Panc1 (cell line): Measurements from ENCODE around the gene UBAP2. TPM values are rescaled to one million over a fixed set of nuclear protein-coding genes. Genes with fewer than 3 reads are reported as not detected.
"Not testable (repeated sequence)": the region's sequence is repeated elsewhere in the genome, so short reads cannot be mapped to it uniquely, and the experiment has no call there.

ENCODE experiments used
- ATAC-seq: fragments of 200-7000 bp; cut with Tn5 transposase; 2 replicates; pipeline ENCODE4 v1.9.1; 2020; ENCODE audit warnings: mild to moderate bottlenecking, moderate library complexity
- BruUV-seq: library from RNA; stranded (reverse); fragments of 400-500 nt; replicated peaks from 2 replicates; lab custom pipeline; 2021; lab: Mats Ljungman, UMichigan
- CTCF ChIA-PET: fragments of 300-600 bp; sonication (Branson Sonifier 250); formaldehyde crosslinking; loops from one replicate; lab custom pipeline; 2022; ENCODE audit warnings: antibody characterized with exemption; lab: Charles Lee
- POLR2A ChIA-PET: fragments of 300-600 bp; sonication (Branson Sonifier 250); formaldehyde crosslinking; loops from one replicate; lab custom pipeline; 2022; ENCODE audit warnings: antibody characterized with exemption; lab: Charles Lee
- DNase-seq: peaks from one replicate; pipeline ENCODE4 v3.0.0-alpha.2; 2010; ENCODE audit warnings: low read depth, low spot score
- H3K27ac ChIP-seq: 2 replicates; pipeline ENCODE4 v1.5.1; 2011; ENCODE audit warnings: mild to moderate bottlenecking, low read length, inconsistent platforms
- H3K27me3 ChIP-seq: fragments of 200-500 bp; sonication (Bioruptor generic); 2 replicates; pipeline ENCODE4 v1.6.0; 2014; ENCODE audit warnings: low read length, inconsistent platforms; ENCODE audit not compliant: control insufficient read depth, insufficient read depth
- H3K36me3 ChIP-seq: fragments of 200-500 bp; sonication (Bioruptor generic); 2 replicates; pipeline ENCODE4 v1.5.1; 2014; ENCODE audit warnings: inconsistent platforms, mild to moderate bottlenecking, low read length, moderate library complexity; ENCODE audit not compliant: control insufficient read depth, insufficient read depth
- H3K4me1 ChIP-seq: 2 replicates; pipeline ENCODE4 v1.5.1; 2011; ENCODE audit warnings: inconsistent platforms, mild to moderate bottlenecking, low read length, moderate library complexity; ENCODE audit not compliant: control insufficient read depth, insufficient read depth
- H3K4me3 ChIP-seq, 2 experiments: 2 replicates each; pipeline ENCODE4 v1.5.1; 2011 to 2012; ENCODE audit warnings: low read depth in 2 of 2, low read length in 2 of 2, mild to moderate bottlenecking in 2 of 2, inconsistent platforms in 1 of 2, moderate library complexity in 1 of 2
- H3K9me3 ChIP-seq: fragments of 200-500 bp; sonication (Bioruptor generic); 2 replicates; pipeline ENCODE4 v1.5.1; 2014; ENCODE audit warnings: low read depth, mild to moderate bottlenecking, inconsistent platforms, low read length, moderate library complexity; ENCODE audit not compliant: control insufficient read depth, insufficient read depth
- POLR2AphosphoS5 ChIP-seq: IDR thresholded peaks from 2 replicates; pipeline ENCODE4 v1.6.1; 2012; ENCODE audit warnings: mild to moderate bottlenecking, low read depth, low read length, moderate library complexity
- SIN3A ChIP-seq: IDR thresholded peaks from 2 replicates; pipeline ENCODE4 v1.6.1; 2012; ENCODE audit warnings: low read depth, mild to moderate bottlenecking, low read length, moderate library complexity, borderline replicate concordance; ENCODE audit not compliant: insufficient read depth
- TCF7L2 ChIP-seq: IDR thresholded peaks from 2 replicates; pipeline ENCODE4 v1.6.1; 2011; ENCODE audit warnings: mild to moderate bottlenecking, low read depth, low read length, inconsistent platforms
- in situ Hi-C: cut with HindIII; loops from 2 replicates; pipeline ENCODE4 v1.10.0; 2016; ENCODE audit warnings: low sequenced_read_pairs, low pct_unique_long_range_greater_than_20kb
- intact Hi-C: fragments of 100-400 bp; cut with micrococcal nuclease; formaldehyde crosslinking; loops from one replicate; pipeline ENCODE4 v1.10.0; 2022; ENCODE audit not compliant: unreplicated experiment
- total RNA-seq: library from RNA; stranded (reverse); gene quantifications from one replicate; pipeline ENCODE4 v1.2.1, GENCODE V29; 2021; ENCODE audit not compliant: unreplicated experiment
- TF ChIP-seq, protein P1 (sequence below), 2 experiments: IDR thresholded peaks; 2 replicates each; pipeline ENCODE4 v1.6.1; 2011 to 2012; ENCODE audit warnings: low read depth in 2 of 2, control low read depth in 1 of 2, low read length in 1 of 2, mild to moderate bottlenecking in 1 of 2, moderate library complexity in 1 of 2; ENCODE audit not compliant: insufficient read depth in 1 of 2
- TF ChIP-seq, protein P2 (sequence below): fragments of 450-650 bp; IDR thresholded peaks from 2 replicates; pipeline ENCODE4 v1.5.1; 2017; ENCODE audit warnings: mild to moderate bottlenecking

UBAP2 gene
- total RNA-seq, 1 experiment from 2014 or later: 94.6 TPM

DNA sequence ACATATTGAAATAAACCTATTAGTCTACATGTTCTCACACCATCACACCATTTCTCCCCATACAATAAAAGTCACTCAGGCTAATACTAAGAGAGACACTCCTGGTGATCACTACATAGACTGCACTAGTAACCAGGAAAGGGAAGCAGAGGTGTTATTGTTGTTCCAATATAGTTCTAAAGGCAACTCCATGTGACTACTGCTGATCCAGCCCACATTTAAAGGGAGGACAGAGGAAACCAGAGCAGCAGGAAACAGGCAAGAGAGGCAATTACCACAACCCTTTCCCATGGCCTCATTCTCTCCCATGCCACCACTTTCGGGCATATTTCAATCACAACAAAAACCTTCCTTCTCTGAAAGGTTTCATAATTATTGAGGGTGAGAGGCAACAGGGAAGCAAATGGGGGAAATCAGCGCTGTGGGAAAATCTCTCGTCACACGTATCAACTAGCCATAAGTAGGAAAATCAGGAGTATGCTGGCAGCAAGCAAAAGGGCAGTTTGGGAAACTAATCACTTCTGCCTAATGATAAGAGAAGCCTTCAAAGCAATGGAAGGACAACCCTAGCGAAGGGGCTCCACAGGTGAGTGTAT is 1.8 kb downstream of the UBAP2 start:
- peaks cover 24% of the 10 kb centered on the region for H3K4me1 ChIP-seq
- CTCF ChIA-PET: interaction anchor here (0.6 kb wide), 1 partner anchor 31 kb away, joined by 3 read pairs; no protein-coding TSS in a partner anchor
- intact Hi-C loops: no loop called here
- no peaks in the 10 kb centered on the region for H3K27me3 ChIP-seq
- H3K27ac ChIP-seq: peak overlapping the region; percentile 99
- POLR2A ChIA-PET: no interaction called here
- H3K9me3 ChIP-seq: no peaks in the 10 kb centered on the region
- no TSS peak for BruUV-seq
- no peak for ATAC-seq
- in situ Hi-C loops: no loop called here
- no peak for TF ChIP-seq TCF7L2
- TF ChIP-seq, protein P1, sequence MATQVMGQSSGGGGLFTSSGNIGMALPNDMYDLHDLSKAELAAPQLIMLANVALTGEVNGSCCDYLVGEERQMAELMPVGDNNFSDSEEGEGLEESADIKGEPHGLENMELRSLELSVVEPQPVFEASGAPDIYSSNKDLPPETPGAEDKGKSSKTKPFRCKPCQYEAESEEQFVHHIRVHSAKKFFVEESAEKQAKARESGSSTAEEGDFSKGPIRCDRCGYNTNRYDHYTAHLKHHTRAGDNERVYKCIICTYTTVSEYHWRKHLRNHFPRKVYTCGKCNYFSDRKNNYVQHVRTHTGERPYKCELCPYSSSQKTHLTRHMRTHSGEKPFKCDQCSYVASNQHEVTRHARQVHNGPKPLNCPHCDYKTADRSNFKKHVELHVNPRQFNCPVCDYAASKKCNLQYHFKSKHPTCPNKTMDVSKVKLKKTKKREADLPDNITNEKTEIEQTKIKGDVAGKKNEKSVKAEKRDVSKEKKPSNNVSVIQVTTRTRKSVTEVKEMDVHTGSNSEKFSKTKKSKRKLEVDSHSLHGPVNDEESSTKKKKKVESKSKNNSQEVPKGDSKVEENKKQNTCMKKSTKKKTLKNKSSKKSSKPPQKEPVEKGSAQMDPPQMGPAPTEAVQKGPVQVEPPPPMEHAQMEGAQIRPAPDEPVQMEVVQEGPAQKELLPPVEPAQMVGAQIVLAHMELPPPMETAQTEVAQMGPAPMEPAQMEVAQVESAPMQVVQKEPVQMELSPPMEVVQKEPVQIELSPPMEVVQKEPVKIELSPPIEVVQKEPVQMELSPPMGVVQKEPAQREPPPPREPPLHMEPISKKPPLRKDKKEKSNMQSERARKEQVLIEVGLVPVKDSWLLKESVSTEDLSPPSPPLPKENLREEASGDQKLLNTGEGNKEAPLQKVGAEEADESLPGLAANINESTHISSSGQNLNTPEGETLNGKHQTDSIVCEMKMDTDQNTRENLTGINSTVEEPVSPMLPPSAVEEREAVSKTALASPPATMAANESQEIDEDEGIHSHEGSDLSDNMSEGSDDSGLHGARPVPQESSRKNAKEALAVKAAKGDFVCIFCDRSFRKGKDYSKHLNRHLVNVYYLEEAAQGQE (IDR thresholded peaks at IDR 0.05; ENCODE audit: insufficient read depth in 1 of 2, low read depth in 2 of 2, low read length in 1 of 2): no peak
- TF ChIP-seq POLR2AphosphoS5: no peak
- TF ChIP-seq, protein P2, sequence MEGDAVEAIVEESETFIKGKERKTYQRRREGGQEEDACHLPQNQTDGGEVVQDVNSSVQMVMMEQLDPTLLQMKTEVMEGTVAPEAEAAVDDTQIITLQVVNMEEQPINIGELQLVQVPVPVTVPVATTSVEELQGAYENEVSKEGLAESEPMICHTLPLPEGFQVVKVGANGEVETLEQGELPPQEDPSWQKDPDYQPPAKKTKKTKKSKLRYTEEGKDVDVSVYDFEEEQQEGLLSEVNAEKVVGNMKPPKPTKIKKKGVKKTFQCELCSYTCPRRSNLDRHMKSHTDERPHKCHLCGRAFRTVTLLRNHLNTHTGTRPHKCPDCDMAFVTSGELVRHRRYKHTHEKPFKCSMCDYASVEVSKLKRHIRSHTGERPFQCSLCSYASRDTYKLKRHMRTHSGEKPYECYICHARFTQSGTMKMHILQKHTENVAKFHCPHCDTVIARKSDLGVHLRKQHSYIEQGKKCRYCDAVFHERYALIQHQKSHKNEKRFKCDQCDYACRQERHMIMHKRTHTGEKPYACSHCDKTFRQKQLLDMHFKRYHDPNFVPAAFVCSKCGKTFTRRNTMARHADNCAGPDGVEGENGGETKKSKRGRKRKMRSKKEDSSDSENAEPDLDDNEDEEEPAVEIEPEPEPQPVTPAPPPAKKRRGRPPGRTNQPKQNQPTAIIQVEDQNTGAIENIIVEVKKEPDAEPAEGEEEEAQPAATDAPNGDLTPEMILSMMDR: no peak
- TF ChIP-seq SIN3A: no peak
- peak overlapping the region; percentile 73 to 84 for H3K4me3 ChIP-seq
- peaks cover 9% of the 10 kb centered on the region; the same call in 1 of the 2 replicates for H3K36me3 ChIP-seq
- no peak for DNase-seq

DNA sequence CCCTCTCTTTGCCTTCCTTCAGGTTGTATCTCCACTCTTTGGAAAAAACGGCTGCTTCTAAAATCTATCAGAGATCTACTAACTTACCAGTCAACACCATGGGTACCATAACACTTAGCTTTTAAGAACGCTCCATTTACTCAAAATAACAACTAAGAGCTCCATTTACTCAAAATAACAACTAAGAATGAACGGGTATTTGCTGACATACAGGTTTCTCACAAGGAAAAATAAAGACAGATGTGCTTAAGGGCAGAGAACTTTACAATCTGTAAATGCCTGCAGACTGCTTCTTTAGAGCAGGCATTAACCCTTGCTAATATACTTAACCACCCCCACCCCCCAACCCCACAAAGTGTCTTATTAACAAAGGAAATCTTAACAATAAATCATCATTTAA is 2.8 kb downstream of the UBAP2 start:
- H3K27ac ChIP-seq: peak overlapping the region; percentile 49; the same call in 1 of the 2 replicates
- H3K27me3 ChIP-seq: no peaks in the 10 kb centered on the region
- no peak for ATAC-seq
- CTCF ChIA-PET: interaction anchor here (0.6 to 1.2 kb wide), 2 partner anchors 36 to 122 kb away, joined by 3 to 10 read pairs; no protein-coding TSS in a partner anchor
- H3K4me1 ChIP-seq: peaks cover 24% of the 10 kb centered on the region
- peak overlapping the region; percentile 33 to 84 for H3K4me3 ChIP-seq
- peaks cover 9% of the 10 kb centered on the region; the same call in 1 of the 2 replicates for H3K36me3 ChIP-seq
- no peak for DNase-seq
- BruUV-seq: no TSS peak
- intact Hi-C loops: no loop called here
- TF ChIP-seq, protein P2: no peak
- no peak for TF ChIP-seq POLR2AphosphoS5
- no peak for TF ChIP-seq SIN3A
- POLR2A ChIA-PET: interaction anchor here (0.6 kb wide), 1 partner anchor 51 kb away, joined by 3 read pairs; no protein-coding TSS in a partner anchor
- no peaks in the 10 kb centered on the region for H3K9me3 ChIP-seq
- in situ Hi-C loops: no loop called here

DNA sequence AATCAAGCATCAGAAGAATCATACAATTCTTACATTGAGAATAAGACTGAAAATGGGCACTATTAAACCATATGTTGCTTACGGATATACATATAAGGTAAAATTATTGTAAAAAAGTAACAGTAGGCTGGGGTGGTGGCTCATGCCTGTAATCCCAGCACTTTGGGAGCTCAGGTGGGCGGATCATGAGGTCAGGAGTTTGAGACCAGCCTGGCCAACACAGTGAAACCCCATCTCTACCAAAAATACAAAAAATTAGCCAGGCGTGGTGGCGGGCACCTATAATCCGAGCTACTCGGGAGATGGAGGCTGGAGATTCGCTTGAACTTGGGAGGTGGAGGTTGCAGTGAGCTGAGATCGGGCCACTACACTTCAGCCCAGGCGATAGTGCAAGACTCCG is 6.6 kb downstream of the UBAP2 start:
- H3K4me3 ChIP-seq, H3K9me3 ChIP-seq, H3K27ac ChIP-seq, BruUV-seq, in situ Hi-C loops, H3K27me3 ChIP-seq, DNase-seq, H3K36me3 ChIP-seq, ATAC-seq, intact Hi-C loops: not testable (repeated sequence)
- CTCF ChIA-PET: interaction anchor here (1.1 kb wide), 1 partner anchor 31 kb away, joined by 22 read pairs; no protein-coding TSS in a partner anchor
- peaks cover 16% of the 10 kb centered on the region for H3K4me1 ChIP-seq
- POLR2A ChIA-PET: interaction anchor here (0.7 kb wide), 1 partner anchor 14 kb away, joined by 3 read pairs; no protein-coding TSS in a partner anchor

DNA sequence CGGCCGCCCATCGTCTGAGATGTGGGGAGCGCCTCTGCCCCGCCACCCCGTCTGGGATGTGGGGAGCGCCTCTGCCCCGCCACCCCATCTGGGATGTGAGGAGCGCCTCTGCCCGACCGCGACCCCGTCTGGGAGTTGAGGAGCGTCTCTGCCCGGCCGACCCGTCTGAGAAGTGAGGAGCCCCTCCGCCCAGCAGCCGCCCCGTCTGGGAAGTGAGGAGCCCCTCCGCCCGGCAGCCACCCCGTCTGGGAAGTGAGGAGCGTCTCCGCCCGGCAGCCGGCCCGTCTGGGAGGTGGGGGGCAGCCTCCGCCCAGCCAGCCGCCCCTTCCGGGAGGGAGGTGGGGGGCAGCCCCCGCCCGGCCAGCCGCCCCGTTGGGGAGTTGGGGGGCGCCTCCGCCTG is 9.8 kb downstream of the UBAP2 start:
- H3K4me3 ChIP-seq, in situ Hi-C loops, CTCF ChIA-PET, DNase-seq, H3K27me3 ChIP-seq, H3K27ac ChIP-seq, H3K9me3 ChIP-seq, ATAC-seq, H3K36me3 ChIP-seq, BruUV-seq, POLR2A ChIA-PET, intact Hi-C loops: not testable (repeated sequence)
- H3K4me1 ChIP-seq: peaks cover 15% of the 10 kb centered on the region
